Measurements from ENCODE around the gene RASIP1.
"Not testable (repeated sequence)": the region's sequence is repeated elsewhere in the genome, so short reads cannot be mapped to it uniquely, and the experiment has no call there.

Gene RASIP1

DNA sequence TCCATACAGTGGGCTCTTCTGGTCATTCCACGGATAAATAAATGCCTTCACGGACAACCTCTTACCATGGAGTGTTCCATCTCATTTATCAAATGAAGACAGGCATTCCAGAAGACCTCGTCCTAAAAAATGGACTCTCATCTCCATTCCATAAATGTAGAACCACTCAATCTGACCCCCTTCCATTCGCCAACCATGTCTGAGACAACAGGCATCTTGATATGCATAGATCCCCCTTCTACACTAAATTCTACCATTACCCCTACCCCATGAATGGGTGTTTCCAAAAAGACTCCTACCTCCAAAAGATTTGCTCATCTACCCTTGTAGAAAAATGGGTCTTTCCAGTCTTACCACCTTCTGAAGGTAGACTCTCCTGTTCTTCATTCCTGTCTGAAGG is 9.0 kb downstream of the RASIP1 start:
- DNase-seq (ENCODE audit: low spot score): no peak

DNA sequence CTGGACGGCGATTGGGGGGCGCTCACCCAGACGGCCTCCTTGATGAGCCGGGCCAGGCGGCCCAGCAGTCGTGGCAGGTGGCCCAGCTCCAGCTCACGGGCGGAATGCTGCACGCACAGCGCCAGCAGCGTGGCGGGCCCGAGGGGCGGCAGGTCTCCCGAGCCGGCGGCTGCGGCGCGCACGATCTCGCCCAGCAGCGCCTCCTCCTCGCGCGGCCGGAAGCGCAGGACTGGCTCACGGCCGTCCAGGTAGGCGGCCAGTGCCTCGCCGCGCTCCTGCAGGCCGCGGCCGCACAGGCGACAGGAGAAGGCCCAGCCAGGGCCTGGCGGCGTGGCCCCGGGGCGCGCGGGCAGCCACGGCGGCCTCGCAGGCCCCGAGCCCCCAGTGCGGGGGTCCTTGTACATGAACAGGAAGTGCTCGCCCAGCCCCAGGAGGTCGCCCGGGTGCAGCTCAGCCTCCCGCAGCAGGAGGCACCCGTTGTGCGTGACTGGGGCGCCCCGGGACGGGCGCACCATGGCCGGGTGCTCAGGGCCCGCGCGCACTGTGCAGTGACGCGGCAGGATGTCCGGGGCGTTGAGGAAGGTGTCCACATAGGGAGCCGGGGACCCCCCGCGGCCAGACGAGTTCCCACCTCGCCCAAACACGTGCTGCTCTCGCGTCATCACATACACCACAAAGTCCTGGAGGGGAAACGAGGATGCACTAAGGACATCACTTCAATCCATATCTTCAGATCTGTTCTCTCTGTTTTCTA is 11.3 kb downstream of the RASIP1 start:
- no peak for DNase-seq (ENCODE audit: low spot score)

DNA sequence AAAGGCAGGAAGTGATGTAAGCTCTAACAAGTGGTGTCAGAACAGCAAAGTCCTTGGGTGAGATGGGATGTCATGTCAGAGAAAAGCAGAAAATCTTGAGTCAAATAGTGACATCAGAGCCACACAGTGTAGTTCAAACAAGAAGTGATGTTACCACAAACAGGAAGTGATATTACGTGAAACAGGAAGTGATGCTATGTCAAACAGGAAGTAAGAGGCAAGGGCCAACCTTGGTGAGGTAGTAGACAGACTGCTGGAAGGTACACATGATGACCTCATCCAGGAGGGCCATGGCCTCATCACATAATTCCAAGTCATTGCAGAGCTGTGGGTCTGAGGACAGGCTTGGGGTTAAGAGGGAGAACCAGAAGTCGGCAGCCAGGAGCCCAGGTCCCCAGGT is 13.9 kb downstream of the RASIP1 start:
- DNase-seq (ENCODE audit: low spot score): no peak

DNA sequence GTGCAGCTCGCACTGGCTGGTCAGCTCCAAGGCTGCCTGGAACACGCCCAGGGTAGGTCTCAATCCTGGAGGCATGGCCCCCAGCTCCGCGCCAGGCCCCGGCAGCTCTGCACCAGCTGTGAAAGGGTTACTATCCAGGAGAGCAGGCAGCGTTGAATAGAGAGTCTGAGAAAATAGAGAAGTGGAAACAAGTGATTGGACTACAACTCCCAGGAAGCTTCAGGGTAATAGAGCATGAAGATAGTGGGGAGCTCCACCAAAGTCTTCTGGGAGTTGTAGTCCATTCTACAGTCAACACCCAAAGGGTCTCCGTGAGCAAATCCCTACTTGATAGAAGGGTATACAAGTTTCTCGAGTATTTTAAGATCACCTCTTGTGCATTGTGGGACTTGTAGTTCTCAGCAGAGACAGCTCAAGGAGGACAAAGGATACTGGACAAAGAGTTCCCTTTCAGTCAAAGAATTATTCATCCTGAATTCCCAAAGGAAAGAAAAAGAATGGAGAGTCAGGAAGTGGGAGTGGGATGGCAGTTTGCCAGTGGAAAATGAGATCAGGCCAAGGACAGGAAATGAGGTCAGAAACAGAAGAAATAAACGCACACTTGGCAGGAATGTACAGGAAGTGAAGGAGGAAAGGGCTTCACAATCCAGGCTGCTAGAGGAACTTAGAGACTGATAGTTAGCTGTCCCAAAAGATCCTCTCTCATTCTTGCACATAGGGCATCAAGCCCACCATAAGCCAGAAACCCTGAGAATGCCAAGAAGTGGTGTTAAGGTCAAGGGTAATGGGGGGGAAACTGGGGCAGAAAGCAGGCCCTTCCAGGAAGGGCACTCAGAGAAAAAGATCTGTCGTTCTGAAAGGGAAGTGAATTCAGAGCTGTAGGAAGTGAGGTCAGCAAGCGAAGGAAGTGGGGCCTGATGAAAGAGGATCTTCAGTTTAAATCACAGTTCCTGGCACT is 15.3 kb downstream of the RASIP1 start:
- peak; percentile 91 for DNase-seq (ENCODE audit: low spot score)

DNA sequence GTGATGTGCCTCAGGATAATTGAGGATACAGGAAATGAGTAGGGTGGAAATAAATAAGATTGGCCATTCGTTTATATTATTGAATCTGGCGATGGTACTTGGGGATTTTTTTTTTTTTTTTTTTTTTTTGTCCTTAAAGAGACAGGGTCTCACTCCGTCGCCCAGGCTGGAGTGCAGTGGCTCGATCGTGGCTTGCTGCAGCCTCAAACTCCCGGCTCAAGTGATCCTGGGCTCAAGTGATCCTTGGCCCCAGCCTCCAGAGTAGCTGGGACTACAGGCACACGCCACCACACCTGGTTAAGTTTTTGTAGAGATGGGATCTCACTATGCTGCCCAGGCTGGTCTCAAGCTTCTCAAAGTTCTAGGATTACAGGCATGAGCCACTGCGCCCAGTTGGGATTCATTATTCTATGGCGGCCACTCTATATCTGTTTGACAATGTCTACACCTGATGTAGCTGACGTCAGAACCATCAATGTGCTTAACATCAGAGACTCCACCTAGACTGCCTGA is 18.2 kb downstream of the RASIP1 start:
- no peak for DNase-seq (ENCODE audit: low spot score)

DNA sequence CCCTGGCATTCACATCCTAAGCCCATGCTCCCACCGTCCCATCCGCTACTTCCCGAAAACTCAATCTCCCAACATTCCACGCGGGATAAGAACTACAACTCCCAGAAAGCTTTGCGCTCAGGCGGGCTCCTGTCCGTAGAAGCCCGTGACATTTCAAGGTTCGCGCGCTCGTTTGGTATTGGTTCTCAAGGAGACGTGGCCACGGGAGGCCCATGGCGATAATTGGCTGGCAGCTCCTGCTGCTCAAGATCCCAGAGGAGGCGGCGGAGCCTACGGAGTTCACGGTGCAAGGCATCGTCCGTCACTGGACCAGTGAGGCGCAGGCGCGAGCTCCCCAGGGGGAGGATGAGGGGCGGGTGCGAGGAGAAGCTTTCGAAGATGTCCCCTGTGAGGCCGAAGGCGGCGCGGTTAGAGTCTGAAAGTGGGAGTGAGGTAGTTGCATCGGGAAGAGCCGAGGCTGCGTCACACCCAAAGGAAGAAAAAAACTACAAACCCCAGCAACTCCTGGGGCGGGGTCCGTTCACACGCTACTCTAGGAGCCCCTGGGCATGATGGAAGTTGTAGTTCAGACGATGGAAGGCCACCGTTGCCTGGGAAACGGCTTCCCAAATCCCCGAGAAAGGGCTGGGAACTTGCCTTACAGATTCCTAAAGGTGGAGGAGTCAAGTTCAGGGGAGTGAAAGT is 19.7 kb downstream of the RASIP1 start:
- DNase-seq (ENCODE audit: low spot score): peak; percentile 100

DNA sequence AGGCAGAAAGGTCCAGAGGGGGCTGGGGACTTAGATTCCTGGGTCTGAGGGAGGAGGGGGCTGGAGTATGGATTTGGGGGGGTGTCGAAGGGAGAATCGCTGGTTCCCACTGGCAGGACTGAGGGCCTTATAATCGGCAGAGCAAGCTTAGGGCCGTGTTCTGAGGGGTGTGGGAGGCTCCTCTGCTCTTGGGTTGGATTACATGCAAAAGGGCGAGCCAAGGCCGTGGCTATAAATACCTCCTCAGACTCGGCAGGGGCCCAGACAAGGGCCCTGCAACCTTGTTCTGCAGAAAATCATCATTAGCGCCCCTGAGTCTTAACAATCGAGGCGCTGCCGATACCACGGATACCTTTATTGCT is 20.2 kb downstream of the RASIP1 start:
- DNase-seq (ENCODE audit: low spot score): no peak

DNA sequence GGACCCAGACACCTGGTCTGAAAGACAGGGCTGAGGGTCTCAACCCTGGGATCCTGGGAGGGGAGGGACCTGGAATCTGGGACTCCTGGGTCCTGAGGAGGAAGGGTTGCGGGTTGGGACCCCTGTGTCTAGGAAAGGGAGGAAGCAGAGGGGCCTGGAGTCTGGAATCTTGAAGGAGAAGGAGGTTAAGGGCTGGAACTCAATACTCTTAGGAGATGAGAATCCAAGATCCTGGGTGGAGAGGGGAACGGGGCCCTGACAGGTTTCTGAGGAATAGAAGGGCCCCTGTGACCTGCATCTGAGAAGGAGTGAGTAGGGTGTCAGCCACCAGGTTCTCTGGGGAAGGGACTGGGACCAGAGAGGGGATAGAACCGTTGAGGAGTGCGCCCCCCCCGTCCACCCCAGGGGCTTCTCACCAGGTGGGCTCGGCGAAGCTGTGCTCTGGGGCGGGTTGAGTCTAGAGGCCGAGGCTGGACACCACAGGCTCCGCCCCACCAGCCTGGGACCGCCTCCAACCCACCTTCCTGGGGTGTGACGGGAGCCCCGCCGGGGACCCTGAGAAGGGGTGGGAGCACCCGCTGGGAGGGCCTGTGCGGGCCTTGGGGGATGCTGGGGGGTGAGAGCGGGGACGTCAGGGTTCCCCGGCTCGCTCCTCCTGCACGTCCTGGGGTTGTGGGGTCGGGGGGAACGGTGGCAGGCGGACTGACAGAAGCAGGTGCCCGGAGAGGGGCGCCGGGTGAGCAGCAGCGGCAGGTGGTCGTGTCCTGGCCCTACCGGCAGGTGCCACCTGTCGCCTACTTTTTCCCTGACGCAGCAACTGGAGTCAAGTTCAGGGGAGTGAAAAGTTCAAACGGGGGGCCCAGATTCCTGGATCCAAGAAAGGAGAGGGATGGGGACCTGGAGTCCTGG is 20.9 kb downstream of the RASIP1 start, which contains the start of gene MAMSTR:
TSS of gene MAMSTR (minus strand) at position 463 of the 909 bp plus-strand sequence. CDS start 694 bp downstream, outside the sequence.
- no peak for DNase-seq (ENCODE audit: low spot score)

DNA sequence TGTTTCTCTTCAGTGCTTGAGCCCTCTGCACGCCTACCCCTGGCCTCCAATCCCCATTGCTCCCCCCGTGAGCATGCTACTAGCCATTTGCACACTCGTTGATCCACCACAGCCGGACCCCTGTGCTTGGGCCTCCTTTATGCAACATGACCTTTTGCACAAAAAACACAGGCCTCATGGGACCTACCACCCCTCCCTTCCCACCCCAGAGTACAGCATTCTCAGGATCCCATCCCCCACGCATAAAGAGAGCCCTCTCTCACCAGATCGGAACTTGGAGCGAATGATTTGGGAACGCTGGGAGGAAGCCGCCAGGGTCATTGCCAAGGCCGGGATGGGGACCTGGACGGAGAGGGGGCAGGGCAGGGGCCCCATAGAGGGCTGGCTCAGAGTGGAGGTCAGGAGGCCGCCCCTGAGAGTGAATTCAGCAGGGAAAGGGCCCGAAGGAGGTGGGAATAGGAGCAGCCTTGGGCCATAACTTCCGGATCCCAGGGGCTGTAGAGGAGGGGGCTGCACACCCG is 21.6 kb downstream of the RASIP1 start:
- DNase-seq (ENCODE audit: low spot score): no peak

DNA sequence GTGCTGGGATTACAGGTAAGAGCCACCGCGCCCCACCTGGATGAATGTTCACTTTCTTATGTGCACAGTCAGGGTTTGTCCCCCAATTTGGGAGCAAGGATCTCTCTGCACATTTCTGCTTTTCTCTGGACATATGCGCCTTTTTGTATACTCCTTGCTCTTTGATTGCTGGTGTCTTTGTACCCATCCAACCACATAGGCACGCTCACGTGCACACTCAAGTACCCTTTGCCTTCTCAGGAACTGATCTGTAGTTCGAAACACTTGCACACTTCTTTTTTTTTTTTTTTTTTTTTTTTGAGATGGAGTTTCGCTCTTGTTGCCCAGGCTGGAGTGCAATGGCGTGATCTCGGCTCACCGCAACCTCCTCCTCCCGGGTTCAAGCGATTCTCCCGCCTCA is 22.3 kb downstream of the RASIP1 start:
- not testable (repeated sequence) for DNase-seq (ENCODE audit: low spot score)

DNA sequence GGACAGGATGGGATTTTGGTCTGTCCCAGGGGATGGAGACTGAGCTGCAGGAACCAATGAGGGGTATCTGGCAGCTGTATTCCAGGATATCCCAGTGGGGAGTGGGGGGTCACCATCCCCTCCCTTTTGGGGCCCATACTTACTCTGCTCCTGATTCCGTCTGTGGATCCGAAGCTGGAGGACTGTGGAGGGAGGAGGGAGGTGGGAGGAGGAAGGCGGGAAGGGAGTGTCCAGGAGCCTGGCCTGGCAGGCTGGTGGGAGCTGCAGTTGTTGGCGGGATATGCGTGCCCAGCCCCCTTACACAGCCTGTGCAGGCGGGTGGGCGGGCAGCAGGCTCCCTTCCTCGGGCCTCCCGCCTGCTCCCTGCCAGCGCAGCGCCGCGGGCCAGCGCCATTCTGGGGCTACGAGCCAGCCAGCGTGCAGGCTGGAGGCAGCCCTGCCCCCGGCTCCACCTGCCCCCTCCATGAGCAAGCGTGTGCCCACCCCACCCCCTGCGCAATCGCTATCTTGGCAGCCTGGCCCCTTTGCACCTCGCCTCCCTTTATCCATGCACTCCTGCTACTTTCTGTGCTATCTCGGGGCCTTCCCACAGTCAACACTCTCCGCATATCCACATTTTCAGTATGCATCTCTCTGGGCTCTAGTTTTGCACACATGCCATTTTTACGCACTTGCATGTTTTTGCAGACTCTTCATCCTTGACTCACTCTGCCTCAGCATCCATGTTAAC is 23.7 kb downstream of the RASIP1 start:
- DNase-seq (ENCODE audit: low spot score): no peak

DNA sequence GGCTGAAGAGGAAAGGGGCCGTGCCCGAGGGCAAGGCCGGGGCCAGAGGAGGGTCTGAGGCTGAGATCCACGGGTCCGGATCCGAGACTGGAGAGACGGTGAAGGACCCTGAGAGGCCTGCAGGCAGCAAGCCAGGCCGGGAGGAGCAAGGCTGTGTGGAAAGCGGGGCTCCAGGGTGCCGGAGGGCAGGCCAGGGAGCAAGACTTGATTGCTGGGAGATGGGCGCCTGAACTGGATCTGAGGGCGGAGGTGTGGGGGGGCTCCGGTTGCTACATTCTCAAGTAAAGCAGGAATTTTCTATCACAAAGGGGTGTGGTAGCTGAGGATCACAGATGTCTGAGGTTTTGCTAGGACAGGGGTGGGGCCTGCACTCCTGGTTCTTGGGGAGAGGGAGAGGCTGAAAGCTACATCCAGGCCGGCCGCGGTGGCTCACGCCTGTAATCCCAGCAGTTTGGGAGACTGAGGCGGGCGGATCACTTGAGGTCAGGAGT is 24.7 kb downstream of the RASIP1 start:
- no peak for DNase-seq (ENCODE audit: low spot score)

DNA sequence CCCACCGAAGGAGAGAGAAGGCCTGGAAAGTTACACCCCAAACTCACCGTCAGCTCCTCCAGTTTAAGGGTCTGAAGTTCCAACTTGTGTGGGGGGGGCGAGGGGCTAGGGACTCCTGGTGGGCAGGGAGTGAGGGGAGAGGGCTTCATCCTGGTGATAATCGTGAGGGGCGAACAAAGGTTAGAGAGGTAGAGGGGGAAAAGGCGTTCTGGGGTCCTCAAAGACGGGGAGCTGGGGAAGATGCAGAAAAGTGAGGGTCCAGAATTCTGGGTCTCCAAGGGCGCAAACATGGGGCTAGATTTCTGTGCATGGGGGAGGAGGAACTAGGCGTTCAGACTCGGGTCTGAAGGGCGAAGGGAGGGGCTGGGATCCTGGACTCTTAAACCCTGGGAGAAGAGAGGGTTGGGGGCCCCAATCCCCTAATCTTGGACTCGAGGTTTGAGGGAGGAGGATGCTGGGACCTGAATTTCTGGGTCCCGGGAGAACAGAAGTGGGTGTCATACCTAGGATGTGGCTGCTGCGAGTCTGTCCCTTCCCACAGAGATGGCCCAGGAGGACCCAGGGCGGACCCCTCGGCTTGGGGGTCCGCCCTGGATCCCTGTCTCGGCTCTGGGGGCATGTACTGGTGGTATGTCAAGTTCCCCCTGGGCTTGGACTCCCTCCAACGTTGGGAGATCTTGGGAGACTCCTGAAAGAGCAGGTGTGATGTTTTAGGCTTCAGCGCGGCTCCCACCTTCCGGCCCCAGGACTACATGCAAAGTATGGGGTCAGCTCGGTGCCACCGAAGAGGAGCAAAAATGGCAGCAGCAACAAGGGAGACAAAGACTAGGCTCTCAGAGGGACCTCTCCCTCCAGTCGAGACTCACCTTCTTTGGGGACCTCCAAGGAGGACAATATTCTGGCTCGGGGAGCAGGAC is 25.4 kb downstream of the RASIP1 start:
- no peak for DNase-seq (ENCODE audit: low spot score)

DNA sequence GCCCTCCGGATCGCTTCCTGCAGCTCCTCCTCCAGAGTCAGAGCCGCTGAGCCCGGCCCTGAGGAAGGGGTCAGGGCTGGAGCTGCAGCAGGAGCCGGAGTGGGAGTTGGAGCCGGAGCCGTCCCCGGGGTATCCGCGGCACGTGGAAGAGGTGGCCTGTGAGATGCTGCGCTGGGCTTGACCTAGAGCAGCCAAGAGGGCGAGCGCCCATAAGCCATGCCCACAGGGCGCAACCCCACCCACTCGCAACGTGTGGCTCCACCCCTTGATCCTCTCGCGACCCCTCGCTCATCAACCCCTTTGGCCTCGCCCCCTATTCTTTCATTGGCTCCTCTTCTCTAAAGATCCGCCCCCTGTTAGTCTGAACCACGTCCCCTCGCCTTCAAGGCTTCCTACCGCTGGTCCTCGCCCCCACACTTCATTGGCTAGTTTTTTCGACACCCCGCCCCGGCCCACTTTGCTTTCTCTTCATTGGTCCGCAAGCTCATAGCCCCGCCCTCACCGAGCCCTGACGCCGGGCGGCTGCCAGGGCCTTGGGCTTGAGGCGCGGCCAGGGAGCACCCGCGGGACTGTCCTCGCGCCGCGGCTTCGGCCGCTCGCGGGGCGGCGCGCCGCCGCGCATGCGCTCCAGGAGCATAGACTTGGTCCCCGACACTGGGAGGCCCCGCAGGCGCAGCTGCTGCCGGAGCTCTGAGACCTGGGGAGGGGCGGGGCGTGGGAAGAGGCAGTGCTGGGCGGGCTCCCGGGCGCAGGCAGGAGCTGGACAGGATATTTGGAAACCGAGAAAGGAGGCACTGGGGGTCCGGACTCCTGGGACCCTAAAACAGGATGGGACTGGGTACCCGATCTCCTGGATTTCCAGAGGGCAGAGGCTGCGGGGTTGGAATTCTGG is 26.3 kb downstream of the RASIP1 start:
- peak; percentile 100 for DNase-seq (ENCODE audit: low spot score)

DNA sequence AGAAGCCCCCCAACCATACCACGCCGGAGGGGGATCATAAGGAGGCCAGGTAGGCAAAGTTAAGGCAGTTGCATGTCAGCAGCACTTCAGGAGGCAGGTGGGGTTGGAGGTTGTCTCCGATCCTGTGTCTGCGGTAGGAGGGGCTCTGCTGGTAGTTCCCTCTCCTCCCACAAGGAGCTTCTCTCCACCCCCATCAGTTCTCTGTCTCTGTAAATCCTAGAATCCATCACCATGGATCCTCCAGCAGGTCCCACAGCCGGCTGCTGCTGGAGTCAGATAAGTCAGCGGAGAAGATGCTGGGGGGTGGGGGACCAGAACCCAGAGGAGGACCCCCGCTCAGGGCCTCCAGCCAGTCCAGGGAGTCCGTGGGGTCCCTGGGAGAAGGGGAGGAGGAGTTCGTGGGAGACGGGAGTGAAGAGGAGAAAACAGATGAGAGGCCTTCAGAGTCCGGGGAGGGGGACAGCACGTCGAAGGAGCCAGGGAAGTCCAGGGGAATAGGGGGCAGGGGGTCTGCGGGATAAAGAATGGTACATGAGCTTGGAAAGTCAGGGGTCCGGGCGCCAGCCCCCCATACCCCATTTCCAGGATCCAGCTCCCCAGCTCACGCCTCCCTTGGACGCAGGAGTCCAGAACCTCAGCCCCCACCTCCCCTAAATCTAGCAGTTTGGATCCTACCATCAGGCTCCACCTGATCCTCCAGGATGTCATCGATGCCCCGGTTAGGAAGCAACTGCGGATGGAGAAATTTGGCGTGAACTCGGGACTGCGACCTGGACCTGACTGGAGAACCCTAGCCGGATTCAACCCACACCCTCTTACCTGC is 27.2 kb downstream of the RASIP1 start:
- peak; percentile 63 for DNase-seq (ENCODE audit: low spot score)

DNA sequence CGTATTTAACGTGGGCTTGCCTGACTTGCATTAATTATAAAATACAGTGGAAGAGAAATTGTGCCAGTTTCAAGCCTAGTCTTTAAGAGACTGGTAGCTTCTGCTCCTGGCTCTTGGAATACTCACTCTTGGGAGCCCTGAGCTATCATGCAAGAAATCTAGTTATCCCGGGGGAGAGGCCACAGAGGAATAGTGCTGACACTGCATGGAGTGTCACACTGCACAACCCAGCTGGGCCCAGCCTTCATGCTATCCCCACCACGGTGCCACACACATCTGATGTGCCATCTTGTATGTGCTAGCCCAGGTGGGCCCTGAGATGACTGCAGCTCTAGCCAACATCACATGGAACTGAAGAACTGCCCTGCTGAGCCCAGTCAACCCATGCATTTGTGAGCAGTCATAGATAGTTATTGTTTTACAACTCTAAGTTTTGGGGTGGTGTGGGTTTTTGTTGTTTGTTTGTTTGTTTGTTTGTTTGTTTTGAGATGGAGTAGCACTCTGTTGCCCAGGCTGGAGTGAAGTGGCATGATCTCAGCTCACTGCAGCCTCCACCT is 29.2 kb downstream of the RASIP1 start:
- no peak for DNase-seq (ENCODE audit: low spot score)

DNA sequence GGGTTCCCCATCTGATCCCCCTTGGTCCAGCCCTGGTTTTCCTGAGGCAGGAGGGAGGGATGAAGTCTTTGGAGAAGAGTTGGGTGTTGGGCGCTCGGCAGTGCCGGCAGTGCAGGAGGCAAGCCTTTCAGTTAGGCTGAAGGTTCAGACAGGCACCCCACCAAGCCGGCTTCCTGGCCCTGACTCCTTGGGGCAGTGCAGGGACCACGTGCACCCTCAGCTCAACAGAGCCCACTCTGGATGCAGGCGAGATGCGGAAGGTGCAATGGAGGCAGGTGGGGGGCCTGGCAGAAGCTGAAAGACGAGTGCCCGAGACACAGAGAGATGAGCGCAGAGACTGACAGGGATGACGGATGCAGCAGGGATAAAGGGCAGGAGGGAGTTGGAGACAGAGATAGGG is 31.9 kb downstream of the RASIP1 start:
- DNase-seq (ENCODE audit: low spot score): no peak

Measured in hepatic stellate cell (primary cell).